Spinal cord (tissue), 10 donors: ENCODE data around the gene RAE1. TPM values are rescaled to one million over a fixed set of nuclear protein-coding genes. Genes with fewer than 3 reads are reported as not detected.

Experiments
- DNase-seq, 6 donors: peaks; one replicate each; pipeline versions ENCODE4 v3.0.0 to v3.0.0-alpha.2; 2013 to 2015; ENCODE audit warnings: low spot score in 6 of 6, low read depth in 4 of 6
- H3K27ac ChIP-seq: one replicate; pipeline ENCODE4 v1.5.1; 2013; ENCODE audit warnings: low read depth, low read length, control low read depth
- H3K27me3 ChIP-seq: one replicate; pipeline ENCODE4 v1.6.1; 2013; ENCODE audit warnings: low read length; ENCODE audit not compliant: control insufficient read depth, insufficient read depth
- H3K36me3 ChIP-seq: one replicate; pipeline ENCODE4 v1.6.1; 2013; ENCODE audit warnings: low read length; ENCODE audit not compliant: control insufficient read depth, insufficient read depth
- H3K4me1 ChIP-seq: one replicate; pipeline ENCODE4 v1.6.1; 2013; ENCODE audit warnings: low read length; ENCODE audit not compliant: control insufficient read depth, insufficient read depth
- H3K4me3 ChIP-seq: one replicate; pipeline ENCODE4 v1.5.1; 2013; ENCODE audit warnings: low read depth, low read length, control low read depth
- H3K9me3 ChIP-seq: one replicate; pipeline ENCODE4 v1.6.1; 2013; ENCODE audit warnings: low read length; ENCODE audit not compliant: control insufficient read depth, insufficient read depth
- WGBS: methylation state at CpG from one replicate; pipeline ENCODE4 v1.1.5; 2013; ENCODE audit warnings: missing lambda C conversion rate; ENCODE audit not compliant: insufficient coverage; 5-methylcytosine and 5-hydroxymethylcytosine counted together
- polyA plus RNA-seq, 2 donors: library from polyadenylated mRNA; unstranded; fragments of 120-200 nt; gene quantifications; one replicate each; pipeline ENCODE4 v1.2.1, GENCODE V29; 2013; ENCODE audit not compliant: insufficient read length in 2 of 2
- total RNA-seq, 2 donors: library from RNA; depleted of rRNA in 1 of 2; stranded (reverse); fragments of 120-200 nt in 1 of 2; fragments of >200 nt in 1 of 2; gene quantifications; one replicate each; pipeline versions ENCODE4 v1.2.3 to v1.2.4, GENCODE V29; 2013 to 2014
- donor health status: healthy.

Gene RAE1
- total and polyA plus RNA-seq, 4 donors = 31.6 to 49.5 (median 39.3) TPM

- Histone ChIP-seq H3K36me3 (peaks cover 60% of the 10 kb centered on the region), H3K4me3 (no peak overlapping the region), H3K9me3 (peaks cover 3% of the 10 kb centered on the region), H3K27me3 (no peaks in the 10 kb centered on the region), H3K4me1 (no peaks in the 10 kb centered on the region), H3K27ac (no peak overlapping the region)
- WGBS = 87% methylated on average over 5 of the region's 5 CpGs
- no peak for DNase-seq
Observed at GRCh38 chr20:57410924-57411323, 59.9 kb downstream of the RAE1 start.

- WGBS = 80% methylated on average over 31 of the region's 31 CpGs
- H3K9me3 ChIP-seq = peaks cover 3% of the 10 kb centered on the region
- H3K4me3 ChIP-seq = no peak overlapping the region
- H3K36me3 ChIP-seq = peaks cover 54% of the 10 kb centered on the region
- no peak for DNase-seq
- H3K27me3 ChIP-seq = no peaks in the 10 kb centered on the region
- H3K27ac ChIP-seq = no peak overlapping the region
- no peaks in the 10 kb centered on the region for H3K4me1 ChIP-seq
Observed at GRCh38 chr20:57411406-57412283, 60.6 kb downstream of the RAE1 start.

- Histone ChIP-seq H3K27me3 (no peaks in the 10 kb centered on the region), H3K9me3 (peaks cover 3% of the 10 kb centered on the region), H3K4me1 (no peaks in the 10 kb centered on the region), H3K36me3 (peaks cover 45% of the 10 kb centered on the region), H3K27ac (no peak overlapping the region), H3K4me3 (no peak overlapping the region)
- WGBS = 79% methylated on average over 8 of the region's 8 CpGs
- DNase-seq = no peak
Observed at GRCh38 chr20:57412347-57413029, 61.4 kb downstream of the RAE1 start.

- no peak overlapping the region for H3K27ac ChIP-seq
- H3K36me3 ChIP-seq = peaks cover 30% of the 10 kb centered on the region
- H3K4me1 ChIP-seq = peaks cover 6% of the 10 kb centered on the region
- H3K4me3 ChIP-seq = no peak overlapping the region
- H3K27me3 ChIP-seq = no peaks in the 10 kb centered on the region
- peaks cover 3% of the 10 kb centered on the region for H3K9me3 ChIP-seq
- 98% methylated on average over 9 of the region's 10 CpGs for WGBS
- DNase-seq = no peak
Observed at GRCh38 chr20:57413986-57414385, 62.9 kb downstream of the RAE1 start.

- Histone ChIP-seq H3K4me3 (no peak overlapping the region), H3K27me3 (no peaks in the 10 kb centered on the region), H3K36me3 (peaks cover 20% of the 10 kb centered on the region), H3K27ac (no peak overlapping the region), H3K9me3 (peaks cover 3% of the 10 kb centered on the region), H3K4me1 (peaks cover 6% of the 10 kb centered on the region)
- DNase-seq = no peak
- WGBS = 80% methylated on average over 16 of the region's 19 CpGs
Observed at GRCh38 chr20:57414867-57415592, 64.0 kb downstream of the RAE1 start.

GRCh38 chr20:57415771-57416170 is 64.7 kb downstream of the RAE1 start:
- Histone ChIP-seq H3K9me3 (peaks cover 3% of the 10 kb centered on the region), H3K27me3 (no peaks in the 10 kb centered on the region), H3K4me3 (no peak overlapping the region), H3K36me3 (peaks cover 13% of the 10 kb centered on the region), H3K4me1 (peaks cover 6% of the 10 kb centered on the region), H3K27ac (no peak overlapping the region)
- 76% methylated on average over 8 of the region's 11 CpGs for WGBS
- no peak for DNase-seq

GRCh38 chr20:57416296-57417022 is 65.4 kb downstream of the RAE1 start:
- Histone ChIP-seq H3K4me3 (no peak overlapping the region), H3K9me3 (peaks cover 3% of the 10 kb centered on the region), H3K4me1 (peaks cover 6% of the 10 kb centered on the region), H3K36me3 (peaks cover 11% of the 10 kb centered on the region), H3K27ac (no peak overlapping the region), H3K27me3 (no peaks in the 10 kb centered on the region)
- WGBS = 88% methylated on average over 15 of the region's 15 CpGs
- DNase-seq = no peak

GRCh38 chr20:57417051-57417689 is 66.1 kb downstream of the RAE1 start:
- H3K27me3 ChIP-seq = no peaks in the 10 kb centered on the region
- H3K9me3 ChIP-seq = peaks cover 3% of the 10 kb centered on the region
- no peak overlapping the region for H3K27ac ChIP-seq
- DNase-seq = no peak
- WGBS = 51% methylated on average over 5 of the region's 6 CpGs
- H3K4me3 ChIP-seq = no peak overlapping the region
- peaks cover 5% of the 10 kb centered on the region for H3K36me3 ChIP-seq
- H3K4me1 ChIP-seq = peaks cover 8% of the 10 kb centered on the region
